WTC11 (cell line): ENCODE data around the gene GPA33. TPM values are rescaled to one million over a fixed set of nuclear protein-coding genes. Genes with fewer than 3 reads are reported as not detected.

ENCODE experiments used
- ATAC-seq: fragments of 200-7000 bp; cut with Tn5 transposase; 2 replicates; pipeline ENCODE4 v1.10.0; 2021; ENCODE audit warnings: mild to moderate bottlenecking, moderate library complexity
- CTCF ChIA-PET: fragments of 300-600 bp; sonication (Branson Sonifier 250); formaldehyde crosslinking; loops from one replicate; lab custom pipeline; 2021; ENCODE audit warnings: antibody characterized with exemption; lab: Charles Lee
- POLR2A ChIA-PET: fragments of 350-600 bp; sonication (Branson Sonifier 250); formaldehyde crosslinking; loops from one replicate; lab custom pipeline; 2021; ENCODE audit warnings: antibody characterized with exemption; lab: Charles Lee
- DNase-seq: peaks from one replicate; pipeline ENCODE4 v3.0.0; 2021; ENCODE audit warnings: low spot score
- H3K27ac Mint-ChIP-seq: 2 replicates; pipeline ENCODE4 v1.8.0; 2021; ENCODE audit warnings: mixed read lengths
- H3K27me3 Mint-ChIP-seq: 2 replicates; pipeline ENCODE4 v1.8.0; 2021; ENCODE audit warnings: low read depth, mild to moderate bottlenecking, moderate library complexity, mixed read lengths
- H3K36me3 Mint-ChIP-seq: 2 replicates; pipeline ENCODE4 v1.8.0; 2021; ENCODE audit warnings: mixed read lengths
- H3K4me1 Mint-ChIP-seq: 2 replicates; pipeline ENCODE4 v1.8.0; 2022; ENCODE audit warnings: mixed read lengths
- H3K4me3 Mint-ChIP-seq: 2 replicates; pipeline ENCODE4 v1.8.0; 2021; ENCODE audit warnings: mild to moderate bottlenecking, moderate library complexity, mixed read lengths
- H3K9me3 Mint-ChIP-seq: 2 replicates; pipeline ENCODE4 v1.8.0; 2021; ENCODE audit warnings: mixed read lengths
- CREB1 ChIP-seq: sonication (generic); formaldehyde crosslinking; IDR thresholded peaks from 2 replicates; pipeline ENCODE4 v1.8.0; 2023; ENCODE audit warnings: mild to moderate bottlenecking, missing genetic modification reagents
- EMX1 ChIP-seq: fragments of 250-450 bp; sonication (Bioruptor Pico); IDR thresholded peaks from 2 replicates; pipeline ENCODE4 v1.8.0; 2021; ENCODE audit warnings: mild to moderate bottlenecking
- FOXK1 ChIP-seq: sonication (generic); formaldehyde crosslinking; IDR thresholded peaks from 2 replicates; pipeline ENCODE4 v1.8.0; 2022; ENCODE audit warnings: mild to moderate bottlenecking, moderate library complexity, missing genetic modification reagents
- GRHL2 ChIP-seq: fragments of 250-450 bp; sonication (Bioruptor Pico); IDR thresholded peaks from 2 replicates; pipeline ENCODE4 v1.8.0; 2022; ENCODE audit warnings: mild to moderate bottlenecking, moderate library complexity; ENCODE audit not compliant: insufficient replicate concordance, severe bottlenecking
- MXD4 ChIP-seq: fragments of 250-450 bp; sonication (Bioruptor Pico); IDR thresholded peaks from 2 replicates; pipeline ENCODE4 v1.8.0; 2021; ENCODE audit warnings: mild to moderate bottlenecking, moderate library complexity, borderline replicate concordance
- MYBL2 ChIP-seq: sonication (generic); formaldehyde crosslinking; IDR thresholded peaks from 2 replicates; pipeline ENCODE4 v1.8.1; 2023; ENCODE audit warnings: mild to moderate bottlenecking, moderate library complexity, missing genetic modification reagents
- RORB ChIP-seq: fragments of 250-450 bp; sonication (Bioruptor Pico); IDR thresholded peaks from 2 replicates; pipeline ENCODE4 v1.9.0; 2021; ENCODE audit warnings: mild to moderate bottlenecking
- SMAD4 ChIP-seq: sonication (generic); formaldehyde crosslinking; IDR thresholded peaks from 2 replicates; pipeline ENCODE4 v1.8.0; 2022; ENCODE audit warnings: mild to moderate bottlenecking, missing genetic modification reagents
- TCF7 ChIP-seq: sonication (generic); formaldehyde crosslinking; IDR thresholded peaks from 2 replicates; pipeline ENCODE4 v1.8.0; 2022; ENCODE audit warnings: mild to moderate bottlenecking, low read depth, missing genetic modification reagents, moderate library complexity
- ZNF671 ChIP-seq: fragments of 250-450 bp; sonication (Bioruptor Pico); IDR thresholded peaks from 2 replicates; pipeline ENCODE4 v1.8.0; 2021; ENCODE audit warnings: mild to moderate bottlenecking
- total RNA-seq: library from RNA; stranded (reverse); gene quantifications from 3 replicates; pipeline ENCODE4 v1.2.3, GENCODE V29; 2021
- TF ChIP-seq, protein P1 (sequence below): sonication (generic); formaldehyde crosslinking; IDR thresholded peaks from 2 replicates; pipeline ENCODE4 v1.8.1; 2022; ENCODE audit warnings: low read depth, missing genetic modification reagents, borderline replicate concordance
- TF ChIP-seq, protein P2 (sequence below): sonication (generic); formaldehyde crosslinking; conservative IDR thresholded peaks from 2 replicates; pipeline ENCODE4 v1.8.1; 2023; ENCODE audit warnings: mild to moderate bottlenecking, low read depth, missing genetic modification reagents, moderate library complexity
- TF ChIP-seq, protein P3 (sequence below): sonication (generic); formaldehyde crosslinking; IDR thresholded peaks from 2 replicates; pipeline ENCODE4 v1.8.1; 2022; ENCODE audit warnings: mild to moderate bottlenecking, moderate library complexity, missing genetic modification reagents
- TF ChIP-seq, protein P4 (sequence below): sonication (generic); formaldehyde crosslinking; IDR thresholded peaks from 2 replicates; pipeline ENCODE4 v1.8.1; 2023; ENCODE audit warnings: mild to moderate bottlenecking, missing genetic modification reagents
- TF ChIP-seq, protein P5 (sequence below): sonication (generic); formaldehyde crosslinking; IDR thresholded peaks from 2 replicates; pipeline ENCODE4 v1.8.0; 2022; ENCODE audit warnings: mild to moderate bottlenecking, missing genetic modification reagents
- TF ChIP-seq, protein P6 (sequence below): sonication (generic); formaldehyde crosslinking; IDR thresholded peaks from 2 replicates; pipeline ENCODE4 v1.8.1; 2022; ENCODE audit warnings: mild to moderate bottlenecking, missing genetic modification reagents, moderate library complexity, borderline replicate concordance

Gene GPA33
- total RNA-seq, 1 experiment from 2014 or later: 0.63 TPM

DNA sequence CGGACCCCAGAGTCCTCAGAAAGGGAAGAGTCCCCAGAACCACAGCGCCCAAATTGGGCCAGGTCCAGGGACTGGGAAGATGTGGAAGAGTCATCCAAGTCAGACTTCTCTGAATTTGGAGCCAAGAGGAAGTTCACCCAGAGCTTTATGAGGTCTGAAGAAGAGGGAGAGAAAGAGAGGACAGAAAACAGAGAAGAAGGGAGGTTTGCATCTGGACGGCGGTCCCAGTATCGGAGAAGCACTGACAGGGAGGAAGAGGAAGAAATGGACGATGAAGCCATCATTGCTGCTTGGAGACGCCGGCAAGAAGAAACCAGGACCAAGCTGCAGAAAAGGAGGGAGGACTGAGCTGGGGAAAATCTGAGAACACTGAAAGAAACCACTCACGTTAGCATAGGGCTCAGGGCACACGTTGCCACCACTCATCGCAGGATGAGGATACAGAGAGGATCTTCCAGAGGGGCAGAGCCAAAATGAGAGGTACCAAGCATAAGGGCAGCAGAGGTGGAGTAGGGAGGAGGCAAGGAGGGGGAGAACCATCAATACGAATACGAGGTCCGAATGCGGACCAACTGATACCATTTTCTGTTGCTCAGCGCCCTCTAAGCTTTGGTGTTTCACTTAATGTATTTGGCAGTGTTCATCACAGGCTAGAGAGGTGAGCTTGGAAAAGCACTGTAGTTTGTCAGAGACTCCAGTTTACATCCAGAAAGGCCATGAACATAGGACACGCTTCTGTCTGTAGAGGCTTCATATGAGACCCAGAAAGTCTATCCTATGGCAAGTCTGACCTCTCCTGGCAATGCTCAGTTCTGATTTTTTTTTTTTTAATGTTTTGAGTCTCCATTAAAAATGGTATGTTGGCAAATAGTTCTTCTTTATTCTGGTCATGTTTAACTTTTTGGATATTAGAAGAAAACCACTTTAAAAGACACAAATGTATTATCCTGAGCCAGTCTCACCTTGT is 38.4 kb upstream of the GPA33 start:
- ATAC-seq: no peak
- H3K27me3 Mint-ChIP-seq: peaks cover 18% of the 10 kb centered on the region
- CTCF ChIA-PET: no interaction called here

DNA sequence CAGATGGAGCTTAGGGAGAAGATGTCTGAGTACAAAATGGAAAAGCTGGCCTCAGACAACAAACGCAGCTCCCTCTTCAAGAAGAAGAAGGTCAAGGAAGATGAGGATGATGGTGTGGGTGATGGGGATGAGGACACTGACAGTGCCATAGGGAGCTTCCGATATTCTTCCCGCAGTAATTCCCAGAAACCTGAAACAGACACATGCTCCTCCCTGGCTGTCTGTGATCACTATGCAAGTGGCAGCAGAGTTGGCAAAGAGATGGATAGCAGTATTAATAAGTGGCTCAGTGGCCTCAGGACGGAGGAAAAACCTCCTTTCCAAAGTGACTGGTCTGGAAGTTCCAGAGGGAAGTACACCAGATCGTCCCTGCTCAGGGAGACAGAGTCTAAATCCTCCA is 37.5 kb upstream of the GPA33 start:
- DNase-seq (no peak), ATAC-seq (no peak)
- Mint-ChIP-seq H3K36me3 (no peaks in the 10 kb centered on the region), H3K9me3 (no peaks in the 10 kb centered on the region)
- POLR2A ChIA-PET: interaction anchor here (0.7 kb wide), 1 partner anchor 92 kb away, joined by 4 read pairs; no protein-coding TSS in a partner anchor
- no peak for TF ChIP-seq GRHL2 (CRISPR knock-in tag)
- no peak for TF ChIP-seq ZNF671
- no peak for TF ChIP-seq CREB1 (CRISPR knock-in tag)
- TF ChIP-seq, protein P1, sequence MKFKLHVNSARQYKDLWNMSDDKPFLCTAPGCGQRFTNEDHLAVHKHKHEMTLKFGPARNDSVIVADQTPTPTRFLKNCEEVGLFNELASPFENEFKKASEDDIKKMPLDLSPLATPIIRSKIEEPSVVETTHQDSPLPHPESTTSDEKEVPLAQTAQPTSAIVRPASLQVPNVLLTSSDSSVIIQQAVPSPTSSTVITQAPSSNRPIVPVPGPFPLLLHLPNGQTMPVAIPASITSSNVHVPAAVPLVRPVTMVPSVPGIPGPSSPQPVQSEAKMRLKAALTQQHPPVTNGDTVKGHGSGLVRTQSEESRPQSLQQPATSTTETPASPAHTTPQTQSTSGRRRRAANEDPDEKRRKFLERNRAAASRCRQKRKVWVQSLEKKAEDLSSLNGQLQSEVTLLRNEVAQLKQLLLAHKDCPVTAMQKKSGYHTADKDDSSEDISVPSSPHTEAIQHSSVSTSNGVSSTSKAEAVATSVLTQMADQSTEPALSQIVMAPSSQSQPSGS (CRISPR knock-in tag): no peak
- no peak for TF ChIP-seq TCF7 (CRISPR knock-in tag)
- TF ChIP-seq, all 79 proteins: peak for 0
- CTCF ChIA-PET: interaction anchor here (1.2 to 1.9 kb wide), 2 partner anchors 24 to 93 kb away, joined by 4 to 7 read pairs; partner anchors contain the start of gene POU2F1
- no peak overlapping the region for H3K4me3 Mint-ChIP-seq
- no peak overlapping the region for H3K27ac Mint-ChIP-seq
- H3K27me3 Mint-ChIP-seq: peaks cover 18% of the 10 kb centered on the region
- peaks cover 23% of the 10 kb centered on the region for H3K4me1 Mint-ChIP-seq

More for the DNA sequence above, 38.4 kb upstream of the GPA33 start:
- Mint-ChIP-seq H3K4me1 (peaks cover 17% of the 10 kb centered on the region), H3K36me3 (no peaks in the 10 kb centered on the region), H3K27ac (no peak overlapping the region), H3K9me3 (no peaks in the 10 kb centered on the region), H3K4me3 (no peak overlapping the region)
- TF ChIP-seq, protein P2, sequence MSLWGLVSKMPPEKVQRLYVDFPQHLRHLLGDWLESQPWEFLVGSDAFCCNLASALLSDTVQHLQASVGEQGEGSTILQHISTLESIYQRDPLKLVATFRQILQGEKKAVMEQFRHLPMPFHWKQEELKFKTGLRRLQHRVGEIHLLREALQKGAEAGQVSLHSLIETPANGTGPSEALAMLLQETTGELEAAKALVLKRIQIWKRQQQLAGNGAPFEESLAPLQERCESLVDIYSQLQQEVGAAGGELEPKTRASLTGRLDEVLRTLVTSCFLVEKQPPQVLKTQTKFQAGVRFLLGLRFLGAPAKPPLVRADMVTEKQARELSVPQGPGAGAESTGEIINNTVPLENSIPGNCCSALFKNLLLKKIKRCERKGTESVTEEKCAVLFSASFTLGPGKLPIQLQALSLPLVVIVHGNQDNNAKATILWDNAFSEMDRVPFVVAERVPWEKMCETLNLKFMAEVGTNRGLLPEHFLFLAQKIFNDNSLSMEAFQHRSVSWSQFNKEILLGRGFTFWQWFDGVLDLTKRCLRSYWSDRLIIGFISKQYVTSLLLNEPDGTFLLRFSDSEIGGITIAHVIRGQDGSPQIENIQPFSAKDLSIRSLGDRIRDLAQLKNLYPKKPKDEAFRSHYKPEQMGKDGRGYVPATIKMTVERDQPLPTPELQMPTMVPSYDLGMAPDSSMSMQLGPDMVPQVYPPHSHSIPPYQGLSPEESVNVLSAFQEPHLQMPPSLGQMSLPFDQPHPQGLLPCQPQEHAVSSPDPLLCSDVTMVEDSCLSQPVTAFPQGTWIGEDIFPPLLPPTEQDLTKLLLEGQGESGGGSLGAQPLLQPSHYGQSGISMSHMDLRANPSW (CRISPR knock-in tag): no peak
- TF ChIP-seq, protein P3, sequence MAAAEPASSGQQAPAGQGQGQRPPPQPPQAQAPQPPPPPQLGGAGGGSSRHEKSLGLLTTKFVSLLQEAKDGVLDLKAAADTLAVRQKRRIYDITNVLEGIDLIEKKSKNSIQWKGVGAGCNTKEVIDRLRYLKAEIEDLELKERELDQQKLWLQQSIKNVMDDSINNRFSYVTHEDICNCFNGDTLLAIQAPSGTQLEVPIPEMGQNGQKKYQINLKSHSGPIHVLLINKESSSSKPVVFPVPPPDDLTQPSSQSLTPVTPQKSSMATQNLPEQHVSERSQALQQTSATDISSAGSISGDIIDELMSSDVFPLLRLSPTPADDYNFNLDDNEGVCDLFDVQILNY (CRISPR knock-in tag): no peak
- no peak for TF ChIP-seq MXD4 (CRISPR knock-in tag)
- TF ChIP-seq, protein P4, sequence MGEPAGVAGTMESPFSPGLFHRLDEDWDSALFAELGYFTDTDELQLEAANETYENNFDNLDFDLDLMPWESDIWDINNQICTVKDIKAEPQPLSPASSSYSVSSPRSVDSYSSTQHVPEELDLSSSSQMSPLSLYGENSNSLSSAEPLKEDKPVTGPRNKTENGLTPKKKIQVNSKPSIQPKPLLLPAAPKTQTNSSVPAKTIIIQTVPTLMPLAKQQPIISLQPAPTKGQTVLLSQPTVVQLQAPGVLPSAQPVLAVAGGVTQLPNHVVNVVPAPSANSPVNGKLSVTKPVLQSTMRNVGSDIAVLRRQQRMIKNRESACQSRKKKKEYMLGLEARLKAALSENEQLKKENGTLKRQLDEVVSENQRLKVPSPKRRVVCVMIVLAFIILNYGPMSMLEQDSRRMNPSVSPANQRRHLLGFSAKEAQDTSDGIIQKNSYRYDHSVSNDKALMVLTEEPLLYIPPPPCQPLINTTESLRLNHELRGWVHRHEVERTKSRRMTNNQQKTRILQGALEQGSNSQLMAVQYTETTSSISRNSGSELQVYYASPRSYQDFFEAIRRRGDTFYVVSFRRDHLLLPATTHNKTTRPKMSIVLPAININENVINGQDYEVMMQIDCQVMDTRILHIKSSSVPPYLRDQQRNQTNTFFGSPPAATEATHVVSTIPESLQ (CRISPR knock-in tag): no peak
- TF ChIP-seq, protein P5, sequence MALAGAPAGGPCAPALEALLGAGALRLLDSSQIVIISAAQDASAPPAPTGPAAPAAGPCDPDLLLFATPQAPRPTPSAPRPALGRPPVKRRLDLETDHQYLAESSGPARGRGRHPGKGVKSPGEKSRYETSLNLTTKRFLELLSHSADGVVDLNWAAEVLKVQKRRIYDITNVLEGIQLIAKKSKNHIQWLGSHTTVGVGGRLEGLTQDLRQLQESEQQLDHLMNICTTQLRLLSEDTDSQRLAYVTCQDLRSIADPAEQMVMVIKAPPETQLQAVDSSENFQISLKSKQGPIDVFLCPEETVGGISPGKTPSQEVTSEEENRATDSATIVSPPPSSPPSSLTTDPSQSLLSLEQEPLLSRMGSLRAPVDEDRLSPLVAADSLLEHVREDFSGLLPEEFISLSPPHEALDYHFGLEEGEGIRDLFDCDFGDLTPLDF (CRISPR knock-in tag): no peak
- POLR2A ChIA-PET: no interaction called here
- DNase-seq: no peak

DNA sequence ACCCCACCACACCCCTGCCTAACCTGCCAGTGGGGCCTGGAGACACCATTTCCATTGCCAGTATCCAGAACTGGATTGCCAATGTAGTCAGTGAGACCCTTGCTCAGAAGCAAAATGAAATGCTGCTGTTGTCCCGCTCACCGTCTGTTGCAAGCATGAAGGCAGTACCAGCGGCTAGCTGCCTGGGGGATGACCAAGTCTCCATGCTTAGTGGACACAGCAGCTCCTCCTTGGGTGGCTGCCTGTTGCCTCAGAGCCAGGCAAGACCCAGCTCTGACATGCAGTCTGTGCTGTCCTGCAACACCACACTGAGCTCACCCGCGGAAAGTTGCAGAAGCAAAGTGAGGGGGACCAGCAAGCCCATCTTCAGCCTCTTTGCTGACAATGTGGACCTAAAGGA is 37.1 kb upstream of the GPA33 start:
- Mint-ChIP-seq H3K27me3 (peaks cover 18% of the 10 kb centered on the region), H3K4me1 (peaks cover 25% of the 10 kb centered on the region), H3K36me3 (no peaks in the 10 kb centered on the region), H3K4me3 (no peak overlapping the region), H3K9me3 (no peaks in the 10 kb centered on the region), H3K27ac (no peak overlapping the region)
- ATAC-seq: no peak
- DNase-seq: no peak
- ChIA-PET CTCF (interaction anchor here (0.6 to 1.9 kb wide), 3 partner anchors 24 to 93 kb away, joined by 4 to 7 read pairs (median 5); partner anchors contain the start of gene POU2F1), POLR2A (interaction anchor here (0.7 kb wide), 1 partner anchor 93 kb away, joined by 4 read pairs; no protein-coding TSS in a partner anchor)
- TF ChIP-seq SMAD4 (CRISPR knock-in tag) (no peak), RORB (CRISPR knock-in tag) (no peak), TCF7 (CRISPR knock-in tag) (no peak), MXD4 (CRISPR knock-in tag) (no peak), MYBL2 (CRISPR knock-in tag) (no peak), EMX1 (no peak), FOXK1 (CRISPR knock-in tag) (no peak)
- TF ChIP-seq, protein P2 (CRISPR knock-in tag): no peak
- TF ChIP-seq, protein P6, sequence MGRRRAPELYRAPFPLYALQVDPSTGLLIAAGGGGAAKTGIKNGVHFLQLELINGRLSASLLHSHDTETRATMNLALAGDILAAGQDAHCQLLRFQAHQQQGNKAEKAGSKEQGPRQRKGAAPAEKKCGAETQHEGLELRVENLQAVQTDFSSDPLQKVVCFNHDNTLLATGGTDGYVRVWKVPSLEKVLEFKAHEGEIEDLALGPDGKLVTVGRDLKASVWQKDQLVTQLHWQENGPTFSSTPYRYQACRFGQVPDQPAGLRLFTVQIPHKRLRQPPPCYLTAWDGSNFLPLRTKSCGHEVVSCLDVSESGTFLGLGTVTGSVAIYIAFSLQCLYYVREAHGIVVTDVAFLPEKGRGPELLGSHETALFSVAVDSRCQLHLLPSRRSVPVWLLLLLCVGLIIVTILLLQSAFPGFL (CRISPR knock-in tag): no peak
